ENCODE results near the gene AKT3.
"Not testable (repeated sequence)": the region's sequence is repeated elsewhere in the genome, so short reads cannot be mapped to it uniquely, and the experiment has no call there.

The AKT3 gene

DNA sequence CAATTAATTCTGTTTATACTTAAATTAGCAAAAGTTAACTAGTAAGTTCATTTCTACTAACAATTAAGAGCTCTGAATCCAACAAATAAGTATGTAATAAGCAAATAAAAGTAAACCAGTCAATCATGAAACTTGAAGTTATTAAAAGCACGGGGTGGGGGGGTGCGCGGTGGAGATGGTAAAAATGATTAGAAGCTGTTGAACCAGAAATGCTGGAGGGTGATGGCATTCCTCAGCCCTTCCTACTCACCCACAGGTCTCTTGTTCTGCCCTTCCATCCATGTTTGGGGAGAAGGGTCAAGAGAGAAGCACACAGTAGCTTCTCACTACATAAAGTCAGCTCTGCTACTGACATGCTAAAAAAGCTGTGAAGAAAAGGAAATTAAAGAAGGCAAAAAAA, 63.5 kb downstream of the AKT3 start:
- no peak for DNase-seq

DNA sequence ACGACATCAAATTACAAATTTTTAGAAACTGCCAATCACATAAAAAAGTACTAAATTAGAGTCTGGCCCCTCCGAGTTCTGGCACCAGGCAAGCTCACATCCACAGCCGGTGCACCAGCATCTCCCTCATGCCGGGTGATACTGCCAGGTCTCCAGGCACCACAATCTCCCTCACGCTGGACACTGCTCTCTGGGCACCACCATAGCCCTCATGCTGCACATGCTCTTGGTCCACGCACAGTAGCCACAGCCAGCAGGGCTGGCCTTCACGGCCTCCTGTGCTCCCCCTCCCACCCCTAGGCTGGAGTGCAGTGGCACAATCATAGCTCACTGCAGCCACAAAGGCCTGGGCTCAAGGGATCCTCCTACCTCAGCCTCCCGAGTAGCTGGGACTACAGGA, 65.5 kb downstream of the AKT3 start:
- no peak for DNase-seq

DNA sequence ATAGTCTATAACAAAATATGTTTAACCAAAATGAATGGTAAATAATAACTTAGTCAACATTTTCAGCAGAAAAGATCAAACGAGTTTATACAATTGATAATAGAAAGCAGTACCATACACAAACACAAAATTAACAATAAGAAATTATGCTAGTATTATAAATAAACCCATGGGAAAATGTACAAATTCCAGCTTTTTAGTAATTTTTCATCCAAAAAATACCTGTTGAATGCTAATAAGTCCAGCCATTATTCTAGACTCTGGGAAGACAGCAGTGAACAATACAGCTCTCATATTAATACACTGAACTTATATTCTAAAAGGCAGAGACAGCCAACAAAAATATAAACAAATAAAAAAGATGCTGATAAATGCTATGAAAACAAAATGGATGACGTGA, 66.3 kb downstream of the AKT3 start:
- no peak for DNase-seq

DNA sequence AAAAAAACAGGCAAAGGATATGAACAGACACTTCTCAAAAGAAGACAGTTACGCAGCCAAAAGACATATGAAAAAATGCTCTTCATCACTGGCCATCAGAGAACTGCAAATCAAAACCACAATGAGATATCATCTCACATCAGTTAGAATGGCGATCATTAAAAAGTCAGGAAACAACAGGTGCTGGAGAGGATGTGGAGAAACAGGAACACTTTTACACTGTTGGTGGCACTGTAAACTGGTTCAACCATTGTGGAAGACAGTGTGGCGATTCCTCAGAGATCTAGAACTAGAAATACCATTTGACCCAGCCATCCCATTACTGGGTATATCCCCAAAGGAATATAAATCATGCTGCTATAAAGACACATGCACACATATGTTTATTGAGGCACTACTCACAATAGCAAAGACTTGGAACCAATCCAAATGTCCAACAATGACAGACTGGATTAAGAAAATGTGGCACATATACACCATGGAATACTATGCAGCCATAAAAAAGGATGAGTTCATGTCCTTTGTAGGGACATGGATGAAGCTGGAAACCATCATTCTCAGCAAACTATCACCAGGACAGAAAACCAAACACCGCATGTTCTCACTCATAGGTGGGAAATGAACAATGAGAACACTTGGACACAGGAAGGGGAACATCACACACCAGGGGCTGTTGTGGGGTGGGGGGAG, 77.5 kb downstream of the AKT3 start:
- not testable (repeated sequence) for DNase-seq

DNA sequence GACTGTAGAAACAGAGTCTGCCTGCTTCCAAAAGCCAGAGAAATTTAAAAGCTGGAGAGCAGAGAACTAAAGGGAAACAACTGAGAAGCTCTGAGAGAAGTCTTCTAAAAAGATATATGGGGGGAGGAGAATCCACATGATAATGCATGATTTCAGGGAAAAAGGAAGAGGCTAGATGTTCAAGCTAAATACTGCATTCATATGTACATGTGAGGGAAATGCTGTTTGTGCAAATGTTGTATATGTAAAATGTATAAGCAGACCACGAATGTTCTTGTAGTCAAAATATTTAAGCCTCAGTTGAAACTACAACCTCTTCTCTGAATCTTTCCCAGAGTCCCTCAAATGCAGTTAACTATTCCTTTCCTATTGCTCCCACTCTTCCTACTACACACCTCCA, 79.2 kb downstream of the AKT3 start:
- no peak for DNase-seq

DNA sequence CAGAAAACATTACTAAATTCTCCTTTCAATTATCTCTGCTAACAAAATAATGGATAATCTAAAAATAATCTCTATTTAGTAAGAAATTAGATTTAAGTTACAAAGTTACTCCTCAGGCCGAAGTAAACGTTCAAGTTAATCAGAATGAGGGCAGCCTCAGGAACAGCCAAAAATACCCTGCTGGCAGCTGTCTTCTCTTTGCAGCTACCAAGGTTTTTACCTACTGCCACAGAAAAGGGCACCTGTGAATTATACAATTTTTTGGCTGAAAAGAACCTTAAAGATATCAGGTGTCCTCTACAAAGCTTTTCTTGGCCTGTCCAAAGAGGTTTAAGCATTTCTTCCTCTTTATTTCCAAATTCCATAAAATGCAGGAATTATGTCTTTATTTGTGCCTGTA, 84.4 kb downstream of the AKT3 start:
- no peak for DNase-seq

DNA sequence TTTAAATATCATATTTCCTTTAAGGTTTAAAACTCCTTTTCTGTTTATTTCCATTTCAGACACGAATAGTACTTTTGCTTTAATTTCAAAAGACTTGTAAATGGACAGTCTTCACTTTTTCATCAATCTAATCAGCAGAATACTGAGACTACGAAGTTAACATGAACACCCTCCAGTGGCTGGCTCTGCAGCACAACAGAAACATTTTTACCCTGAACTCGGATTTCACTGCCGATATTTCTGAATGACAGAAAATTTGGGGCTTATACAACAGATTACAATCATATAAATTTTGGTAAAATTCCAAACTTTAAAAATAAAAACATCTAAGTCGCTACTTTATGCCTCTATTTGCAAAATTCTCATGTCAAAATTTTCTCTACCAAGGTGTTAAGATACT, 86.2 kb downstream of the AKT3 start:
- DNase-seq, result peak in 1 of 58 donors; percentile 4

DNA sequence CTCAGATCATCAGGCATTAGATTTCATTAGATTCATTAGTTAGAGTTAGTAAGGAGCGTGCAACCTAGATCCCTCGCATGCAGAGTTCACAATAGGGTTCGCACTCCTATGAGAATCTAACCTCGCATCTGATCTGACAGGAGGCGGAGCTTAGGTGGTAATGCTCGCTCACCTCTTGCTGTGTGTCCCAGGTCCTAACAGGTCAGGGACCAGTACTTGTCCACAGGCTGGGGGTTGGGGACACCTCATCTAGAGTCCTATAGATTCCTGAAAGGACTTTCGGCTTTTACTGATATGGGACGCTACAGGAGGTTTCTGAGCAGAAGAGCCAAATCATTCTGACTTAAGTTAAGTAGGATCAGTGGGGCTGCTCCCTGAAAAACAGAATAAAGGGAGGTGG, 91.4 kb downstream of the AKT3 start:
- no peak for DNase-seq

DNA sequence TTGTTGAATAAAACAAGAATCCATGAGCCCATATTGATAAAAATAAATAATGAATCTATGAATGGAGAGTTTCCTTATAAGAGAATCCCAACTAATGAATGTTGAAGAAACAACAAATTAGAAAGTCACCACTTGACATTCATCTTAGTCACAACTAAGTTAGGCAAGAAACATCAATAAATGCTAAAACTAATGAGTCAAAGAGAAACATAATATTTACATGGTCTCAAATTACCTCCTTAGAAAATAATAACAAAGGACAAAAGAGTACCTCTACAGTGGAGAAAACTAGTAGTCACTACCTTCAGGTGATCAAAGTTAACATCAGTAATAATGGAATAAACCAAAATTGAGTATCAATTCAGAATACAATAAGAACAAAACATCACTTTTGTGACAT, 93.5 kb downstream of the AKT3 start:
- no peak for DNase-seq

DNA sequence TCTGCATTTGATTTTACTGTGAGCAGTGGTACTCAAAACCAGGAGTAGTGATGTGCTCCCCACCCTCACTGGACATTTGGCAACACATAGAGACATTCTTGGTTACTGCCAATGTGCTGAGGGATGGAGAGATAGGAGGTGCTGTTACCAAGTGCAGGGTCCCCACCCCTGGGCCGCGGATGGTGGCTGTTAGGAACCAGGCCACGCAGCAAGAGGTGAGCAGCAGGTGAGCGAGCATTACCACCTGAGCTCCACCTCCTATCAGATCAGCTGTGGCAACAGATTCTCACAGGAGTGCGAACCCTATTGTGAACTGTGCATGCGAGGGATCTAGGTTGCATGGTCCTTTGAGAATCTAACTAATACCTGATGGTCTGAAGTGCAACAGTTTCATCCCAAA, 95.7 kb downstream of the AKT3 start:
- DNase-seq, result no peak

DNA sequence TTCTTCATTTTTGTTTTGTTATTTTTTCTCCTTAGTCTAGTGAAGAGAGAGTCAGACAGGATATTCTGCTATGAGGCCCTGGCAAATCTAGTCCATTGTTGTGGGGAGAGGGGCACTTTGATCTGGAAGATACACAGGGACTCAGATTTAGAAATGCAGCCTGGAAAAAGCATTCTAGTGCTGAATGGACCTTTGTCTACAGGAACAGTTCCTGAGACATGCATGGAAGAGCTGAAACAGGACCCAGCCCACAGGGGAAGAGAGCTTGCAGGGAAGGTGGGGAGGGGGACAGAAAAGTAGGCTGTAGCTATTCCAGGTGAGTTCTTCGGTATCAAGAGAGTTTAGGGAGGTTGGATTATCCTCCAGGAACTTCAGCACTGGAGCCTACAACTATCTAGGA, 98.5 kb downstream of the AKT3 start:
- DNase-seq, result no peak

DNA sequence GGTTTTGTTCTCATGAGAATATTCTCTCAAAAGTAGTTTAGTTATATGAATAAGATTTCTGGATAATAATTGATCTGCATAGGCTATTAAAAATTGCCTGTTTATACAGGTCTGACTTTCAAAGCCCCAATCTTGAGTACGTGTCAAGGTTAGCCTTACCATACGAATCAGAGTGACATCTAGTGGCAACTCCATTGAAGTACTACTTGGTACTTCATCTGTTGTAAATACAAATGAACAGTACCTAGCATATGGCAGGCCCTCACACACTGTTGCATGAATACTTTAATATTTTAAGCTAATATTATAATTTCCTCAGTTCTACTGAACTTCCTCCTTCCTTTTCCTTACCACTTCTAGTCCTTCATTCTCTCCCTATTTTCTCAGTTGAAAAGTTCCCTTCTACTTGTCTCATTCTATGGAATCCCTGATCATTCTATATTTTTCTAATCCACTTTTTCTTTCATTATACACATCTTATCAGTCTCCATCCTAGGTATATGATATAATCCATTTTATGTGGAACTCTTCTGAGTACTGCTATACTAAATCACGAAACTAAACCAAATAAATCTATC, 101.2 kb downstream of the AKT3 start:
- DNase-seq, result peak in 4 of 58 donors; percentile 26 to 71 (median 52)

DNA sequence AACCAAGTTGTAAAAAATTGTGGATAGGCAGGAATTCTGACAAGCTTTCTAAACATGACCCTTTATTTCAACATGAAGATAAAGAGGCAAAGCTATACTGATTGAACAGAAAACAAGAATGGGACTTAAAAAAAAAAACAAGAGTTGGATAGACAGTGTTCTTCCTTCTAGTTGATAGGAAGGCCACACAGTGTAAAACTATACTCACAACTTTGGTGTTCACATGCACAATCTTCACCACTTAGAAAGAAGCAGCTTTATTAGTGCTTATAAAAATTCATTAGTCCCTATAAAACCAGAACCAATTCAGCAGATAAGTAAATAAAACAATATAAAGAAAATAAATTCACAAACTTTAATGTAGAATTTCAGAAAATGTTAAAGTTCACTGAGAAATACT, 101.8 kb downstream of the AKT3 start:
- DNase-seq, result no peak

DNA sequence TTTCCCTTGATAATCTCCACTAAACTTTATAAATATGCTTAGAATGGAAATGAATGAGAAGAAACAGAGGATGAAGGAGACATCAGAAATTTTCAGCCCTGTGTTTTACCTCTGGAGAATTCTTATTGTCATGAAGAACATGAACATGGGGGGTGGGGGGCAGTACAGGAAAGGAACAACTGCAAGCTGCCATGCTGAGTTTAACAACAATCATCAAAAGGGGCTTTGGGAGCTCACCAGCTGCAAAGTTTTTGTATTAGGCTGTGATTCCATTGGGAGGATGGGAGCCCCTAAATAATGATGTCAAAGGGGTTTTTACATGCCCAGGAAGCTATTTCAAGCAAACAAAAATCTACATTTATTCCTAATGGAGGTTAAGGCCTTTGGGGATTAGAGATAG, 103.3 kb downstream of the AKT3 start:
- DNase-seq, result no peak

DNA sequence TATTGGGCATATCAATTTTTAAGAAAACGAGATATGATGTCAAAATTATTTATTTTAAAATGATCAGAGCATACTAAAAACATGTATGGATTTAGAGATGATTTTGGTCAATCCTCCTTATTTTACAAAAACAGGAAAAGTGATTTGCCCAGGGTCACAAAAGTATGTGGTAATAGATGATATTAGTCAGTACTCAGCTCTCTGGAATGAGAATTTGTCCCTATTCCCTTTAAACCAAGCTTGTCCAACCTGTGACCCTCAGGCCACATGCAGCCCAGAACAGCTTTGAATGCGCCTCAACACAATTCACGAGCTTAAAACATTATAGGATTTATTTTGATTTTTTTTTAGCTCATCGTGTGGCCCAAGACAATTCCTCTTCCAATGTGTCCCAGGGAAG, 104.7 kb downstream of the AKT3 start:
- no peak for DNase-seq

DNA sequence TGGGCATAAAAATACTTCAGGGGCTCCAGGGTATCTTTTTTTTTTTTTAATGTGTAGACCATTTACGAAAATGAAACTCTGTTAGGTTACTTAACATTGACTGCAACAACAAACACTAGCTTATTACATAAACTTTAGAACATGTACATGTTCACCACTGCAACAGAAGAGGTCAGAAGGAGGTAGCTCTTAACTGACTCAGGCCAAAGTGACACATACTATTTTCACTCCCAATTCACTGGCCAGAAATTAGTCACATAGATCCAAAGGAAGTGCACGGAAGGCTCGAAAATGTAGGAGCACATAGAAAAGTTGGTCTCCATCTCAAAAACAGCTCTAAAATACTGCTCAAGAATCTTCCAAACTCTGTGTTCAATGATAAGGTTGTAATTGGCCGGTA, 107.2 kb downstream of the AKT3 start:
- DNase-seq, result no peak

DNA sequence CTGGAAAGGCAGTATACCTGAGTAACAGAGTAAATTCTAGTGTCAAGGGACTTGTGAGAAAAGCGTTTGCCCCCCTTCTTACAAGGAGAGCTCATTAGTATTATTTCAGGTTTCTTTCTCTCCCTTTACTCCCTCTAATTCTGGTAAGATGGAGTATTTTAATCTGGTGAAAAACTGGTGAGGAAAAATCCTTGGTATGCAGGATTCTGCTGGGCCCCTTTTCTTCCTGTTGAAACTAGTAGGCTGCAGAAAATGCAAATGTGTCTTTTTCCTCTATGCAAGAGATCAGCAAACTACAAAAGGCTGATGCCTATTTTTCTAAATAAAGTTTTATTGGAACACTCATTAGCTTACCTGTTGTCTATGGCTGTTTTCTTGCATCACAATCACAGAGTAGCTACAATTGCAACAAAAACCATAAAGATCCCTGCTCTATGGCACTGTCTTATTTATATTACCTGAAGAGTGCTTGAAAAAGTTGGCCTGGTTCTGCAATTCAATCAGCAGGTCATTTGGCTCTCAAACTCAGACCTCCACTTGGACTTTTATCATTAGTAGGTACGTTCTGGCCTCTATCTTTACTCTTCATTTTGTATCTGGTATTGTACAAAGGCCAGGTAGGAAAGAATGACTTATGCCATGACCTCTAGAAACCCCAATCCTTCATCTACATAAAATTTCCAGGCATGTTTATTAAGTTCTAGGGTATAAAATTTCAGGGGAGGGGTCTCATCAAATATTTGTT, 109.6 kb downstream of the AKT3 start:
- DNase-seq, result no peak

DNA sequence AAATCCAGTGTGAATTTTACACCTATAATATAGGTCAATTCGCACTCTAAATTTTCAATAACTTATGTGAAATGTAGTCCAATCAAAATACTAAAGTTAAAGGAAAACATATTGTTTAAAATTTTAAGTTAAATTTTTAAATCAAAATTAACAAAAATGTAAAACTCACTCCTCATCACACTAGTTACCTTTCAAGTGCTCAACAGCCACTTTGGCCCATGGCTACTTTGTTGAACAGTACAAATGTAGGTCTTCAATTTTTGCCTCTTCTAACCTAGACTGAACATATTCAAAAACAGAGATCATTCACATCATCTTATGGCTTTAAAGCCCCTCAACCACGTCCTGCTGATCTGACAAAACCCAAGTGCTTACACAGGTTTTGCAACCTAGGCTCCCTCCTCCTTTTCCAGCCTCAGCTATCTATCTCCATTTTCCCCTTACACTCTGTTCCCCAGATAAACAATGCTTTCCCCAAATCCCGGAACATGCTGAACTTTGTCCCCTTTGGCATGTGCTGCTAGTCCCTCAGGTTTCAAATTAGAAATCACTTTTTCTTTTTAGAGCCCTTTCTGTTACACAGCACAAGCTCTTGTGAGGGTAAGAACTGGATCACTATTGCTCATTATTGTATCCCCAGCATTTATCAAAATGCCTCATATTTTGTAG, 110.6 kb downstream of the AKT3 start:
- DNase-seq, result peak in 1 of 58 donors; percentile 33

DNA sequence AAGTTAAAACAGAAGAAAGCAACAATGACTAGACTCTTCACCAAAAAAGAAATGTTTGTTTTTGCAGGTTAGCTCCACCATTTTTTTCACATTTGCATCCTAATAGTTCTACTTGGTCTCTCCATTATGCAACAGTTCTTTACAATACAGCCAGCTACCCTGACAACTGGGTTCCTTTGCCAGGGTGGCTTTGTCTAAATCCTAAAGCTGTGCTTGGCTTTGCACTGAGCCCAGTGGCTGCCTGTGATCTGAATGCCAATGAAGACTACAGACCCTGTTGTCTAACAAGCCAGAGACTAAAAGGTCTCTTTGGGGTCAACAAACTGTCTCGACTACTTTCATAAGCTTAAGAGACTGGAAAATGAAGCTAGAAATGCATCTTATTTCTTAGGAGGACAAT, 112.0 kb downstream of the AKT3 start:
- DNase-seq, result peak in 45 of 58 donors; percentile 14 to 86 (median 46)

DNA sequence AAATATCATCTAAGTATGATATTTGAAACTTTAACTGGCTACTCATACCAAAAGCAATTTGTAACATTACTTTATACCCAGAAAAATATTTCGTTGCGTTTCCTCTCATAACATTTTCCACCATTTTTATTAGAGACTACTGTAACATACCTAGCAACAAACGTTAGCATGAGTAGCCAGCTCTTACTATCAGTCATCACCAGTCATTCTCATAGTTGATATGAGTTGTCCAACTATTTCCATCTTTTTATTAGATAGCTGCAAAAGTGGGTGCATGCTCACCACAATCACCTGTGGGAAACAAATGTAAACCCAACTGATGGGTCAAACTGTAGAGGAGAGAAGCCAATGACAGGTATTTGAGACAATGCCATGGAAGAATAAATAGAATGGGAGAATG, 114.6 kb downstream of the AKT3 start:
- DNase-seq, result no peak

DNA sequence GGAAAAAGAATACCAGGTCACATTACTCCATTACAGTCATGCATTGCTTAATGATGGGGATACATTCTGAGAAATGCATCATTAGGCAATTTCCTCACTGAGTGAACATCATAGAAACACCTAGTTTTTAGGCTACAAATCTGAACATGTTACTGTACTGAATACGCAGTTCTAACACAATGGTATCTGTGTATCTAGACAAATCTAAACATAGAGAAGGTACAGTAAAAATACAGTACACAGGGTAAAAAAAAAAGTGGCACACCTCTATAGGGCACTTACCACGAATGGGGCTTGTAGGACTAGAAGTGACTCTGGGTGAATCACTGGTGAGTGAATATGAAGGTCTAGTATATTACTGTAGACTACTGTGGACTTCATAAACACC, 115.7 kb downstream of the AKT3 start:
- DNase-seq, result no peak

DNA sequence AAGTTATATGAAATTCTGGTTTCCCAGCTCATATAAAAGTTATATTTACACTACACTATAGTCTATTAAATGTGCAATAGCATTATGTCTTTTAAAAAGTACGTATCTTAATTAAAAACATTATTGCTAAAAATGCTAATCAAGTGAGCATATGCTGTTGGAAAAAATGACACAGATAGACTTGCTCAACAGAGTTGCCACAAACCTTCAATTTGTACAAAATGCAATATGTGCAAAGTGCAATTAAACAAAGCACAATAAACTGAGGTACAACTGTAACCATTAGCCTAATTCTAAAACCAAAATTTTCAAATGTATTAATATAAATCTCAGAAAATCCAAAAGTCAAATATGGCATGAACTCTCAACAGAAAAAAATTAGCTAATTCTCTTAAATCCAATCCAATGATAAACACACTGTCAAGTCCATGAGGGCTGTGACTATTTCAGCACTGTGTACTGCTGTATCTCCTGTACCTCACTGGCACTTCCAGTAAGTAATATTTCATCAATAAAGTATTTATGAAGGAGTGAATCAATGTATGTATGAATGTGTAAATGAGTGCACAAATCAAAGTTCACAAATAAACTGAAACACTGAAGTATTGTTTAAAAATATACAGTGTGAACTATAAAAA, 116.3 kb downstream of the AKT3 start:
- no peak for DNase-seq
